Measurements from ENCODE around the gene GPC1. TPM values are rescaled to one million over a fixed set of nuclear protein-coding genes. Genes with fewer than 3 reads are reported as not detected.

GPC1 gene
- total and polyA plus RNA-seq, 3 experiments from 2014 or later = 0.17 to 2.4 (median 1.9) TPM

DNA sequence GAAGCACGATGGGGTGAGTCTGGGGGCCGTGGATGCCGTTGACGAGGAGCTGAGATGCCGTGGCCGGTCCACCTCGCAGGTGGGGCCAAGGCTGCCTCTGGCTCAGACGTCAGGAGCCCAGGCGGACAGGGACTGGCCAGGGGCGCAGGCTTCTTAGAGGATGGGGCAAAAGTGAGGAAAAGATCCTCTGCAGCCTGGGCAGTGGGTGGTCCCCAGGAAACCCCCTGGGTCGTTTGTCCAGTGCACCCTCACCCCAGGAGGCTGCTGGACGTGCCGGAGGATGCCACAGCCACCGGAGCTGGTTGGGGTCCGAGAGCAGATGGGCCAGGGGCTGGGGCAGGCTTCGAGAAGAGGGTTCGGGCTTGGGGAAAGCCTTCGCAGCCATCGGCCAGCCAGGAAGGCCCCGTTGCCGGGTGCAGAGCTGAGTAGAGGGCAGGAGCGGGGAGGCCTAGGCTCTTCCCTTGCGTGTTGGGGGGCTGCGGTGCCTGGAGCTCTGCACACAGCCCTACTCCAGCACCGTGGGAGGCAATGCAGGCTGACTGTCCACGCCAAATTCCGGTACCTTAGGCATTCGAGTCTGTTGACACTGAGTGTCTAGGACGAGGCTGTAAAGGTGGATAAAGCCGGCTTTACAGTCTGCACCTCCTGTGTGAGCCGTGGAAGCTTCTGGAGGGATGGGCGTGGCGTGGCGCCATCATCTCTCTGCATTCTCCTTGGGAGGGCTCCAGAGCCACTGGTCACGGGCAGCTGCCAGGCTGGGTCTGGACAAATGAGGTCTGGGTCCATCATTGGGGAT is 18.8 kb downstream of the GPC1 start:
- H3K27me3 Mint-ChIP-seq = peaks cover 27 to 52% of the 10 kb centered on the region in 2 donors
- DNase-seq = no peak
- Histone ChIP-seq H3K36me3 (ENCODE audit: insufficient read depth, low read length) (no peaks in the 10 kb centered on the region), H3K27ac (ENCODE audit: low read depth, low read length) (no peak overlapping the region), H3K4me3 (ENCODE audit: low read length) (no peak overlapping the region), H3K9me3 (ENCODE audit: low read length) (no peaks in the 10 kb centered on the region), H3K4me1 (ENCODE audit: insufficient read depth, low read length) (no peaks in the 10 kb centered on the region), H3K27me3 (ENCODE audit: insufficient read depth, low read length, poor library complexity, severe bottlenecking) (peaks cover 40% of the 10 kb centered on the region)
- ChIA-PET CTCF (no interaction called here), POLR2A (no interaction called here)
- peak overlapping the region; percentile 60 to 87 (median 76) for H3K4me3 Mint-ChIP-seq
- H3K4me1 Mint-ChIP-seq = peaks cover 7 to 20% (median 9%) of the 10 kb centered on the region in 3 donors
- H3K36me3 Mint-ChIP-seq = no peaks in the 10 kb centered on the region
- H3K27ac Mint-ChIP-seq = peak overlapping the region in 1 of 8 donors; percentile 26
- no peaks in the 10 kb centered on the region for H3K9me3 Mint-ChIP-seq

DNA sequence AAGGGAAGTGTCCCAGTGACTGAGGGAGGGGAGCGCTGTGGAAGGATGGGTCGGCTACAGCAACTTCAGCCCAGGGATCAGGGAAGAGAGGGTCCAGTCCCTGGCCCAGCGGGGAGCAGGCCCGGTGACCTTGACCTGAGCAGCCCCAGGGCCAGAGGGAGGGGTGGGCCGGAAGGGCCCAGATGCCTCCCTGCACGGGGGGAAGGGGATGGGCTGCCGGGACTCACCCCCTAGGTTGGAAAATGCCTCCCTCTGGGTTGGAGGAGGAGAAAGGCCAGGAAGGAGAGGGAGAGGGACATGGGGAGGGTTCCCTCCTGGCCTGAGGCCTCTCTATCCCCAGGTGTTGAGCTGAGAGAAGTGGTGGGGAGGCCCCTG is 19.8 kb downstream of the GPC1 start:
- Histone ChIP-seq H3K9me3 (ENCODE audit: low read length) (no peaks in the 10 kb centered on the region), H3K27me3 (ENCODE audit: insufficient read depth, low read length, poor library complexity, severe bottlenecking) (peaks cover 40% of the 10 kb centered on the region), H3K36me3 (ENCODE audit: insufficient read depth, low read length) (no peaks in the 10 kb centered on the region), H3K4me1 (ENCODE audit: insufficient read depth, low read length) (no peaks in the 10 kb centered on the region), H3K4me3 (ENCODE audit: low read length) (no peak overlapping the region), H3K27ac (ENCODE audit: low read depth, low read length) (no peak overlapping the region)
- ChIA-PET POLR2A (no interaction called here), CTCF (no interaction called here)
- H3K36me3 Mint-ChIP-seq = no peaks in the 10 kb centered on the region
- H3K4me3 Mint-ChIP-seq = peak overlapping the region in 3 of 7 donors; percentile 49 to 80 (median 54)
- no peaks in the 10 kb centered on the region for H3K9me3 Mint-ChIP-seq
- peaks cover 7 to 20% (median 9%) of the 10 kb centered on the region in 3 donors for H3K4me1 Mint-ChIP-seq
- no peak for DNase-seq
- no peak overlapping the region for H3K27ac Mint-ChIP-seq
- H3K27me3 Mint-ChIP-seq = peaks cover 20 to 44% of the 10 kb centered on the region in 2 donors

- Histone ChIP-seq H3K27me3 (ENCODE audit: insufficient read depth, low read length, poor library complexity, severe bottlenecking) (peaks cover 39% of the 10 kb centered on the region), H3K27ac (ENCODE audit: low read depth, low read length) (no peak overlapping the region), H3K9me3 (ENCODE audit: low read length) (no peaks in the 10 kb centered on the region), H3K4me3 (ENCODE audit: low read length) (no peak overlapping the region), H3K4me1 (ENCODE audit: insufficient read depth, low read length) (no peaks in the 10 kb centered on the region), H3K36me3 (ENCODE audit: insufficient read depth, low read length) (no peaks in the 10 kb centered on the region)
- Mint-ChIP-seq H3K27ac (no peak overlapping the region), H3K27me3 (peaks cover 16 to 38% of the 10 kb centered on the region in 2 donors), H3K9me3 (no peaks in the 10 kb centered on the region), H3K4me3 (no peak overlapping the region), H3K36me3 (no peaks in the 10 kb centered on the region), H3K4me1 (peaks cover 7 to 18% (median 9%) of the 10 kb centered on the region in 3 donors)
- POLR2A ChIA-PET = no interaction called here
- no peak for DNase-seq
- CTCF ChIA-PET = no interaction called here
These were observed 20.4 kb downstream of the GPC1 start for GRCh38 chr2:240455647-240456446.

DNA sequence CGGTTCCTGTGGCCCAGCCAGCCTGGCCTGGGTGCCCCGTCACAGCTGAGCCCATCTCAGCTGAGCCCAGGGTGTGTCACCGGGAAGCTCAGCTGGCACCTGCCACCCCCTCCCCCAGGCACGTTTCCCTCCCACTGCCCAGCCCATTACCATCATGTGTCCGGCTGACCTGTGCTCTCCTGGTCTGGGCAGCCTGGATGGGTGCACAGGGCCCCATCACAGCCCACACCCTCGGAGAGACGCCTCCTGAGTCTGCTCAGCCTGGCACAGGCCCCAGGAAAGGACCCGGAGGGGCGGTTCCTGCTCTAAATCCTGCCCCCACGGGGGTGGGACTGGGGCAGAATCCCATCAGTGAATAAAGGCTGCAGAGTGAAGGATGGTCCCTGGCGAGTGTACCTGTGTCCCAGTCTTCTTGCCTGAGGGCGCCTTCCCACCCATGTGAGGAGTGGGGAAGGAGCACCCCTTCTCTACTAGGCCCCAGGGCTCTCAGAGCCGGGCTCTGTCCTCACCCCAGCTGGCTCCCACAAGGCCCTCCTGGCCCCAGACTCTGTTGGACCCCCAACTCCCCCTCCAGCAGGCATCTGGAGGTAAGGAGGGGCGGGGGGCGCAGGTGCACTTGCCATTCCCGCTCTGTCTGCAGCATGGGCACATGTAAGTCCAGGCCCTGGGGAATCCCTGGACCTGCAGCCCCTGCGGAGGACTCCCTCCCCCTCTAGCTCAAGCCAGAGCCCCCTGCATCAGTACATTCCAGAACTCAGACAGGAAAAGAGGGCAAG is 21.2 kb downstream of the GPC1 start:
- CTCF ChIA-PET = no interaction called here

GRCh38 chr2:240457223-240458043 is 22.0 kb downstream of the GPC1 start:
- ChIA-PET POLR2A (no interaction called here), CTCF (no interaction called here)
- Histone ChIP-seq H3K4me3 (ENCODE audit: low read length) (no peak overlapping the region), H3K36me3 (ENCODE audit: insufficient read depth, low read length) (no peaks in the 10 kb centered on the region), H3K27ac (ENCODE audit: low read depth, low read length) (no peak overlapping the region), H3K4me1 (ENCODE audit: insufficient read depth, low read length) (no peaks in the 10 kb centered on the region), H3K27me3 (ENCODE audit: insufficient read depth, low read length, poor library complexity, severe bottlenecking) (peaks cover 24% of the 10 kb centered on the region), H3K9me3 (ENCODE audit: low read length) (no peaks in the 10 kb centered on the region)
- no peak overlapping the region for H3K4me3 Mint-ChIP-seq
- no peak overlapping the region for H3K27ac Mint-ChIP-seq
- H3K4me1 Mint-ChIP-seq = peaks cover 7 to 12% (median 7%) of the 10 kb centered on the region in 3 donors
- DNase-seq = no peak
- no peaks in the 10 kb centered on the region for H3K9me3 Mint-ChIP-seq
- H3K36me3 Mint-ChIP-seq = no peaks in the 10 kb centered on the region
- peaks cover 11 to 24% of the 10 kb centered on the region in 2 donors for H3K27me3 Mint-ChIP-seq

More for the DNA sequence above, 21.2 kb downstream of the GPC1 start:
- no peak overlapping the region for H3K27ac Mint-ChIP-seq
- H3K36me3 Mint-ChIP-seq = no peaks in the 10 kb centered on the region
- Histone ChIP-seq H3K36me3 (ENCODE audit: insufficient read depth, low read length) (no peaks in the 10 kb centered on the region), H3K27ac (ENCODE audit: low read depth, low read length) (no peak overlapping the region), H3K27me3 (ENCODE audit: insufficient read depth, low read length, poor library complexity, severe bottlenecking) (peaks cover 31% of the 10 kb centered on the region), H3K9me3 (ENCODE audit: low read length) (no peaks in the 10 kb centered on the region), H3K4me3 (ENCODE audit: low read length) (no peak overlapping the region), H3K4me1 (ENCODE audit: insufficient read depth, low read length) (no peaks in the 10 kb centered on the region)
- no peak overlapping the region for H3K4me3 Mint-ChIP-seq
- H3K4me1 Mint-ChIP-seq = peaks cover 7 to 18% (median 9%) of the 10 kb centered on the region in 3 donors
- peaks cover 16 to 30% of the 10 kb centered on the region in 2 donors for H3K27me3 Mint-ChIP-seq
- H3K9me3 Mint-ChIP-seq = no peaks in the 10 kb centered on the region
- no peak for DNase-seq
- POLR2A ChIA-PET = no interaction called here

- Histone ChIP-seq H3K36me3 (ENCODE audit: insufficient read depth, low read length) (no peaks in the 10 kb centered on the region), H3K4me3 (ENCODE audit: low read length) (no peak overlapping the region), H3K27me3 (ENCODE audit: insufficient read depth, low read length, poor library complexity, severe bottlenecking) (peaks cover 24% of the 10 kb centered on the region), H3K4me1 (ENCODE audit: insufficient read depth, low read length) (no peaks in the 10 kb centered on the region), H3K9me3 (ENCODE audit: low read length) (no peaks in the 10 kb centered on the region), H3K27ac (ENCODE audit: low read depth, low read length) (no peak overlapping the region)
- H3K27ac Mint-ChIP-seq = peak overlapping the region in 1 of 8 donors; percentile 78
- CTCF ChIA-PET = no interaction called here
- H3K4me3 Mint-ChIP-seq = no peak overlapping the region
- H3K27me3 Mint-ChIP-seq = peaks cover 11 to 24% of the 10 kb centered on the region in 2 donors
- no peaks in the 10 kb centered on the region for H3K36me3 Mint-ChIP-seq
- POLR2A ChIA-PET = no interaction called here
- H3K9me3 Mint-ChIP-seq = no peaks in the 10 kb centered on the region
- no peak for DNase-seq
- H3K4me1 Mint-ChIP-seq = peaks cover 7 to 12% (median 7%) of the 10 kb centered on the region in 3 donors
These were observed 22.8 kb downstream of the GPC1 start for GRCh38 chr2:240458044-240458899.

DNA sequence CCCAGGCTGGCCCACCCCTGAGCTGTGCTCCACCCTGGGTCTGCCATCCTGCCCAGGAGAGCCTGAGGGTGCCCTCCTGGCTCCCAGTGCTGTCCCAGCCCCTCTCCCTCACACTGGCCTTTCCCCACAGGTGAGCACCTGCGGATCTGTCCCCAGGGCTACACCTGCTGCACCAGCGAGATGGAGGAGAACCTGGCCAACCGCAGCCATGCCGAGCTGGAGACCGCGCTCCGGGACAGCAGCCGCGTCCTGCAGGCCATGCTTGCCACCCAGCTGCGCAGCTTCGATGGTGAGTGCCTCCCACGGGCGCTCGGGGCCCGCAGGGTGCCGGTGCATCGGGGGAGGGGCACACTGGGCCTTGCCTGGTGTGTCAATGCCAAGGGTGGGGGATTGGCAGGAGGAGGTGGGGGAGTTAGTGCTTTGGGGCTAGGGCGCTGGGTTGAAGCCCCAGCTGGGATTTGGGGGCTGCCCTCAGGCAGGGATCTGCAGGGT is 23.5 kb downstream of the GPC1 start:
- H3K27me3 ChIP-seq (ENCODE audit: insufficient read depth, low read length, poor library complexity, severe bottlenecking) = peaks cover 24% of the 10 kb centered on the region
- no peaks in the 10 kb centered on the region for H3K36me3 ChIP-seq (ENCODE audit: insufficient read depth, low read length)
- ChIA-PET CTCF (no interaction called here), POLR2A (no interaction called here)
- Mint-ChIP-seq H3K4me1 (peaks cover 5 to 11% (median 6%) of the 10 kb centered on the region in 3 donors), H3K27ac (no peak overlapping the region), H3K4me3 (no peak overlapping the region), H3K36me3 (no peaks in the 10 kb centered on the region), H3K9me3 (no peaks in the 10 kb centered on the region), H3K27me3 (peaks cover 11 to 22% of the 10 kb centered on the region in 2 donors)
- DNase-seq = peak in 1 of 5 donors; percentile 31
- H3K27ac ChIP-seq (ENCODE audit: low read depth, low read length) = no peak overlapping the region
- H3K4me1 ChIP-seq (ENCODE audit: insufficient read depth, low read length) = no peaks in the 10 kb centered on the region
- H3K4me3 ChIP-seq (ENCODE audit: low read length) = no peak overlapping the region
- no peaks in the 10 kb centered on the region for H3K9me3 ChIP-seq (ENCODE audit: low read length)
